ENCODE data around the gene HK2. TPM values are rescaled to one million over a fixed set of nuclear protein-coding genes. Genes with fewer than 3 reads are reported as not detected.
"Not testable (repeated sequence)": the region's sequence is repeated elsewhere in the genome, so short reads cannot be mapped to it uniquely, and the experiment has no call there.

The HK2 gene
- total and polyA plus RNA-seq, 3 experiments from 2014 or later: 1.8 to 57.0 (median 54.5) TPM

- DNase-seq: no peak
- no peak overlapping the region for H3K4me3 ChIP-seq (ENCODE audit: low read length)
- no peaks in the 10 kb centered on the region for H3K27me3 ChIP-seq (ENCODE audit: insufficient read depth, low read length, poor library complexity, severe bottlenecking)
- no peaks in the 10 kb centered on the region for H3K9me3 ChIP-seq (ENCODE audit: low read length)
- no peaks in the 10 kb centered on the region for H3K36me3 ChIP-seq (ENCODE audit: insufficient read depth, low read length)
- Mint-ChIP-seq H3K27me3 (no peaks in the 10 kb centered on the region), H3K36me3 (peaks cover 3 to 37% (median 5%) of the 10 kb centered on the region in 3 donors), H3K4me3 (no peak overlapping the region), H3K9me3 (peaks cover 0 to 3% (median 0%) of the 10 kb centered on the region in 5 donors), H3K27ac (no peak overlapping the region), H3K4me1 (no peaks in the 10 kb centered on the region)
- no peak overlapping the region for H3K27ac ChIP-seq (ENCODE audit: low read depth, low read length)
- POLR2A ChIA-PET: no interaction called here
- no peaks in the 10 kb centered on the region for H3K4me1 ChIP-seq (ENCODE audit: insufficient read depth, low read length)
- CTCF ChIA-PET: no interaction called here
These were observed 59.4 kb downstream of the HK2 start for GRCh38 chr2:74893332-74893731.

- Histone ChIP-seq H3K36me3 (ENCODE audit: insufficient read depth, low read length) (no peaks in the 10 kb centered on the region), H3K27me3 (ENCODE audit: insufficient read depth, low read length, poor library complexity, severe bottlenecking) (no peaks in the 10 kb centered on the region), H3K9me3 (ENCODE audit: low read length) (no peaks in the 10 kb centered on the region), H3K4me3 (ENCODE audit: low read length) (no peak overlapping the region), H3K27ac (ENCODE audit: low read depth, low read length) (no peak overlapping the region), H3K4me1 (ENCODE audit: insufficient read depth, low read length) (no peaks in the 10 kb centered on the region)
- Mint-ChIP-seq H3K27me3 (no peaks in the 10 kb centered on the region), H3K36me3 (peaks cover 3 to 36% (median 5%) of the 10 kb centered on the region in 3 donors), H3K4me3 (no peak overlapping the region), H3K27ac (no peak overlapping the region), H3K9me3 (peaks cover 0 to 5% (median 0%) of the 10 kb centered on the region in 5 donors), H3K4me1 (no peaks in the 10 kb centered on the region)
- ChIA-PET CTCF (no interaction called here), POLR2A (no interaction called here)
- no peak for DNase-seq
These were observed 60.5 kb downstream of the HK2 start for GRCh38 chr2:74894272-74894981.

DNA sequence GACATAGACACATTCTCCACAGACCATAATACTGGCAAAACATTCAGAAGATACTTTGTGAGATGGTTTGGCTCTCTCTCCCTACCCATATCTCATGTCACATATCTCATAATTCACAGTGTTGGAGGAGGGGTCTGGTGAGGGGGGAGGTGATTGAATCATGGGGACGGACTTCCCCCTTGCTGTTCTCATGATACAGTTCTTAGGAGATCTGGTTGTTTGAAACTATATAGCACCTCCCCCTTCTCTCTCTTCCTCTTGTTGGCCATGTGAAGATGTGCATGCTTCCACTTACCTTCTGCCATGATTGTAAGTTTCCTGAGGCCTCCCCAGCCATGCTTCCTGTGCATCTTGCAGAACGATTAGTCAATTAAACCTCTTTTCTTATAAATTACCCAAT is 61.1 kb downstream of the HK2 start:
- no peaks in the 10 kb centered on the region for H3K36me3 ChIP-seq (ENCODE audit: insufficient read depth, low read length)
- Mint-ChIP-seq H3K27ac (no peak overlapping the region), H3K9me3 (peaks cover 0 to 5% (median 0%) of the 10 kb centered on the region in 5 donors), H3K27me3 (no peaks in the 10 kb centered on the region), H3K36me3 (peaks cover 0 to 31% (median 5%) of the 10 kb centered on the region in 3 donors), H3K4me1 (no peaks in the 10 kb centered on the region), H3K4me3 (no peak overlapping the region)
- POLR2A ChIA-PET: no interaction called here
- no peaks in the 10 kb centered on the region for H3K27me3 ChIP-seq (ENCODE audit: insufficient read depth, low read length, poor library complexity, severe bottlenecking)
- H3K4me1 ChIP-seq (ENCODE audit: insufficient read depth, low read length): no peaks in the 10 kb centered on the region
- no peak for DNase-seq
- no peak overlapping the region for H3K4me3 ChIP-seq (ENCODE audit: low read length)
- H3K9me3 ChIP-seq (ENCODE audit: low read length): no peaks in the 10 kb centered on the region
- CTCF ChIA-PET: no interaction called here
- no peak overlapping the region for H3K27ac ChIP-seq (ENCODE audit: low read depth, low read length)

- H3K4me3 ChIP-seq (ENCODE audit: low read length): no peak overlapping the region
- Mint-ChIP-seq H3K4me1 (no peaks in the 10 kb centered on the region), H3K27ac (no peak overlapping the region), H3K4me3 (no peak overlapping the region), H3K27me3 (no peaks in the 10 kb centered on the region), H3K36me3 (peaks cover 0 to 27% (median 4%) of the 10 kb centered on the region in 3 donors), H3K9me3 (peaks cover 0 to 5% (median 0%) of the 10 kb centered on the region in 5 donors)
- no peaks in the 10 kb centered on the region for H3K36me3 ChIP-seq (ENCODE audit: insufficient read depth, low read length)
- ChIA-PET CTCF (no interaction called here), POLR2A (no interaction called here)
- DNase-seq: no peak
- H3K9me3 ChIP-seq (ENCODE audit: low read length): no peaks in the 10 kb centered on the region
- H3K27me3 ChIP-seq (ENCODE audit: insufficient read depth, low read length, poor library complexity, severe bottlenecking): no peaks in the 10 kb centered on the region
- H3K4me1 ChIP-seq (ENCODE audit: insufficient read depth, low read length): no peaks in the 10 kb centered on the region
- H3K27ac ChIP-seq (ENCODE audit: low read depth, low read length): no peak overlapping the region
These were observed 62.3 kb downstream of the HK2 start for GRCh38 chr2:74896232-74896631.

GRCh38 chr2:74900225-74900624 is 66.3 kb downstream of the HK2 start:
- DNase-seq; H3K27ac Mint-ChIP-seq; POLR2A ChIA-PET; H3K4me1 Mint-ChIP-seq; H3K9me3 Mint-ChIP-seq; H3K36me3 ChIP-seq (ENCODE audit: insufficient read depth, low read length); CTCF ChIA-PET; H3K4me1 ChIP-seq (ENCODE audit: insufficient read depth, low read length); H3K27ac ChIP-seq (ENCODE audit: low read depth, low read length); H3K27me3 ChIP-seq (ENCODE audit: insufficient read depth, low read length, poor library complexity, severe bottlenecking); H3K9me3 ChIP-seq (ENCODE audit: low read length); H3K4me3 ChIP-seq (ENCODE audit: low read length); H3K4me3 Mint-ChIP-seq; H3K27me3 Mint-ChIP-seq: not testable (repeated sequence)
- H3K36me3 Mint-ChIP-seq: peaks cover 0 to 24% (median 2%) of the 10 kb centered on the region in 3 donors

- ChIA-PET CTCF (no interaction called here), POLR2A (no interaction called here)
- H3K9me3 Mint-ChIP-seq: peaks cover 0 to 5% (median 0%) of the 10 kb centered on the region in 5 donors
- Histone ChIP-seq H3K4me3 (ENCODE audit: low read length) (no peak overlapping the region), H3K27me3 (ENCODE audit: insufficient read depth, low read length, poor library complexity, severe bottlenecking) (no peaks in the 10 kb centered on the region), H3K4me1 (ENCODE audit: insufficient read depth, low read length) (no peaks in the 10 kb centered on the region), H3K36me3 (ENCODE audit: insufficient read depth, low read length) (no peaks in the 10 kb centered on the region), H3K27ac (ENCODE audit: low read depth, low read length) (no peak overlapping the region), H3K9me3 (ENCODE audit: low read length) (no peaks in the 10 kb centered on the region)
- H3K36me3 Mint-ChIP-seq: peaks cover 0 to 9% (median 2%) of the 10 kb centered on the region in 3 donors
- H3K4me1 Mint-ChIP-seq: no peaks in the 10 kb centered on the region
- H3K27ac Mint-ChIP-seq: peak overlapping the region in 1 of 8 donors; percentile 13
- peaks cover 2 to 12% of the 10 kb centered on the region in 2 donors for H3K27me3 Mint-ChIP-seq
- DNase-seq: no peak
- H3K4me3 Mint-ChIP-seq: no peak overlapping the region
These were observed 68.4 kb downstream of the HK2 start for GRCh38 chr2:74902281-74902860.

DNA sequence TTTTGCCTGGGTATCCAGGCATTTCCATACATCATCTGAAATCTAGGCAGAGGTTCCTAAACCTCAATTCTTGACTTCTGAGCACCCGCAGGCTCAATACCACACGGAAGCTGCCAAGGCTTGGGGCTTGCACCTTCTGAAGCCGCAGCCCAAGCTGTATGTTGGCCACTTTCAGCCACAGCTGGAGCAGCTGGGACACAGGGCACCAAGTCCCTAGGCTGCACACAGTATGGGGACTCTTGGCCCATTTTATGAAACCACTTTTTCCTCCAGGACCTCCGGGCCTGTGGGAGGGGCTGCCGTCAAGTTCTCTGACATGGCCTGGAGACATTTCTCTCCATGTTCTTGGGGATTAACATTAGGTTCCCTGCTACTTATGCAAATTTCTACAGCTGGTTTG is 72.5 kb downstream of the HK2 start:
- DNase-seq: no peak
- ChIA-PET CTCF (no interaction called here), POLR2A (no interaction called here)
- Mint-ChIP-seq H3K27ac (no peak overlapping the region), H3K4me3 (no peak overlapping the region), H3K9me3 (no peaks in the 10 kb centered on the region), H3K27me3 (peaks cover 22 to 44% of the 10 kb centered on the region in 2 donors), H3K4me1 (peaks cover 0 to 4% (median 1%) of the 10 kb centered on the region in 3 donors), H3K36me3 (no peaks in the 10 kb centered on the region)
- Histone ChIP-seq H3K27me3 (ENCODE audit: insufficient read depth, low read length, poor library complexity, severe bottlenecking) (peaks cover 3% of the 10 kb centered on the region), H3K36me3 (ENCODE audit: insufficient read depth, low read length) (no peaks in the 10 kb centered on the region), H3K4me1 (ENCODE audit: insufficient read depth, low read length) (no peaks in the 10 kb centered on the region), H3K9me3 (ENCODE audit: low read length) (no peaks in the 10 kb centered on the region), H3K4me3 (ENCODE audit: low read length) (no peak overlapping the region), H3K27ac (ENCODE audit: low read depth, low read length) (no peak overlapping the region)

GRCh38 chr2:74907560-74907959 is 73.6 kb downstream of the HK2 start:
- DNase-seq; H3K27ac Mint-ChIP-seq; POLR2A ChIA-PET; H3K9me3 Mint-ChIP-seq; H3K4me3 Mint-ChIP-seq; H3K9me3 ChIP-seq (ENCODE audit: low read length); H3K36me3 Mint-ChIP-seq; H3K4me1 ChIP-seq (ENCODE audit: insufficient read depth, low read length); H3K4me3 ChIP-seq (ENCODE audit: low read length); H3K4me1 Mint-ChIP-seq; H3K27ac ChIP-seq (ENCODE audit: low read depth, low read length); H3K36me3 ChIP-seq (ENCODE audit: insufficient read depth, low read length); H3K27me3 ChIP-seq (ENCODE audit: insufficient read depth, low read length, poor library complexity, severe bottlenecking): not testable (repeated sequence)
- H3K27me3 Mint-ChIP-seq: peaks cover 28 to 53% of the 10 kb centered on the region in 2 donors
- CTCF ChIA-PET: interaction anchor here (1.0 kb wide), 1 partner anchor 11 kb away, joined by 3 read pairs; no protein-coding TSS in a partner anchor
